Peyer's patch (tissue), 4 donors: ENCODE data around the gene CTNNA1.

Experiments used
- CTCF ChIP-seq, 6 experiments: fragments of 450-650 bp in 4 of 6; fragments of 200-600 bp in 2 of 6; sonication (generic) in 1 of 6; IDR thresholded peaks; one replicate each; pipeline ENCODE4 v1.5.1; 2017 to 2019; ENCODE audit warnings: antibody characterized with exemption in 6 of 6, mild to moderate bottlenecking in 3 of 6, moderate library complexity in 1 of 6
- POLR2A ChIP-seq, 2 donors: fragments of 450-650 bp; IDR thresholded peaks; one replicate each; pipeline ENCODE4 v1.5.1; 2017; ENCODE audit warnings: antibody characterized with exemption in 2 of 2, mild to moderate bottlenecking in 2 of 2, moderate library complexity in 2 of 2

GRCh38 chr5:138763037-138763778 is 10.0 kb downstream of the CTNNA1 start:
- TF ChIP-seq POLR2A (IDR thresholded peaks at IDR 0.05) (no peak), CTCF (IDR thresholded peaks at IDR 0.05) (no peak)
